Type B pancreatic cell (in vitro differentiated cells): ENCODE measurements around the gene C5orf22. TPM values are rescaled to one million over a fixed set of nuclear protein-coding genes. Genes with fewer than 3 reads are reported as not detected.

Source experiments
- DNase-seq: peaks from one replicate; pipeline ENCODE4 v3.0.0; 2021; ENCODE audit warnings: mixed read lengths; ENCODE audit not compliant: unreplicated experiment; ENCODE audit errors: extremely low spot score
- H3K27ac Mint-ChIP-seq: 2 replicates; pipeline ENCODE4 v1.8.0; 2021; ENCODE audit warnings: mild to moderate bottlenecking, mixed read lengths
- H3K27me3 Mint-ChIP-seq: 2 replicates; pipeline ENCODE4 v1.8.0; 2021; ENCODE audit warnings: mixed read lengths
- H3K36me3 Mint-ChIP-seq: 2 replicates; pipeline ENCODE4 v1.8.0; 2021; ENCODE audit warnings: mixed read lengths
- H3K4me1 Mint-ChIP-seq: one replicate; pipeline ENCODE4 v1.8.0; 2021; ENCODE audit warnings: mixed read lengths; ENCODE audit not compliant: unreplicated experiment
- H3K4me3 Mint-ChIP-seq: 2 replicates; pipeline ENCODE4 v1.8.0; 2021; ENCODE audit warnings: mild to moderate bottlenecking, mixed read lengths
- H3K9me3 Mint-ChIP-seq: 2 replicates; pipeline ENCODE4 v1.8.0; 2021; ENCODE audit warnings: mixed read lengths
- CTCF ChIP-seq: fragments of 200-600 bp; sonication (generic); conservative IDR thresholded peaks from 2 replicates; pipeline ENCODE4 v1.5.0; 2021; ENCODE audit warnings: antibody characterized with exemption, mild to moderate bottlenecking
- total RNA-seq: library from RNA; stranded (reverse); gene quantifications from 2 replicates; pipeline ENCODE4 v1.2.1, GENCODE V29; 2021; ENCODE audit warnings: low replicate concordance

Gene C5orf22
- total RNA-seq, 1 donor from 2014 or later: 28.1 TPM

GRCh38 chr5:31579558-31579957 lies 47.5 kb downstream of the C5orf22 start:
- H3K4me3 Mint-ChIP-seq: no peak overlapping the region
- H3K27me3 Mint-ChIP-seq: peaks cover 8% of the 10 kb centered on the region
- no peaks in the 10 kb centered on the region for H3K36me3 Mint-ChIP-seq
- H3K9me3 Mint-ChIP-seq: no peaks in the 10 kb centered on the region
- H3K4me1 Mint-ChIP-seq: no peaks in the 10 kb centered on the region
- TF ChIP-seq CTCF: no peak
- H3K27ac Mint-ChIP-seq: no peak overlapping the region
- DNase-seq: no peak

GRCh38 chr5:31581498-31582099 lies 49.5 kb downstream of the C5orf22 start:
- peaks cover 3% of the 10 kb centered on the region for H3K27me3 Mint-ChIP-seq
- H3K9me3 Mint-ChIP-seq: no peaks in the 10 kb centered on the region
- H3K27ac Mint-ChIP-seq: no peak overlapping the region
- no peak overlapping the region for H3K4me3 Mint-ChIP-seq
- no peaks in the 10 kb centered on the region for H3K36me3 Mint-ChIP-seq
- peak; percentile 86 for TF ChIP-seq CTCF
- no peak for DNase-seq
- no peaks in the 10 kb centered on the region for H3K4me1 Mint-ChIP-seq

GRCh38 chr5:31583129-31583528 lies 51.0 kb downstream of the C5orf22 start:
- H3K4me1 Mint-ChIP-seq: no peaks in the 10 kb centered on the region
- H3K9me3 Mint-ChIP-seq: no peaks in the 10 kb centered on the region
- no peak for DNase-seq
- peaks cover 3% of the 10 kb centered on the region for H3K27me3 Mint-ChIP-seq
- H3K27ac Mint-ChIP-seq: no peak overlapping the region
- H3K36me3 Mint-ChIP-seq: no peaks in the 10 kb centered on the region
- TF ChIP-seq CTCF: no peak
- H3K4me3 Mint-ChIP-seq: no peak overlapping the region

- peaks cover 10% of the 10 kb centered on the region for H3K9me3 Mint-ChIP-seq
- no peak overlapping the region for H3K4me3 Mint-ChIP-seq
- H3K36me3 Mint-ChIP-seq: no peaks in the 10 kb centered on the region
- DNase-seq: no peak
- no peak overlapping the region for H3K27ac Mint-ChIP-seq
- no peak for TF ChIP-seq CTCF
- H3K4me1 Mint-ChIP-seq: no peaks in the 10 kb centered on the region
- peaks cover 3% of the 10 kb centered on the region for H3K27me3 Mint-ChIP-seq
Measured at GRCh38 chr5:31585166-31585894, 53.2 kb downstream of the C5orf22 start.

- Mint-ChIP-seq H3K4me1 (no peaks in the 10 kb centered on the region), H3K27me3 (peaks cover 3% of the 10 kb centered on the region), H3K9me3 (peaks cover 10% of the 10 kb centered on the region), H3K36me3 (no peaks in the 10 kb centered on the region), H3K4me3 (no peak overlapping the region), H3K27ac (no peak overlapping the region)
- DNase-seq: no peak
- no peak for TF ChIP-seq CTCF
Measured at GRCh38 chr5:31585895-31586270, 53.8 kb downstream of the C5orf22 start.
